AG04449 (cell line): ENCODE data around the gene MPPED2.

Source experiments
- CTCF ChIA-PET: fragments of 350-600 bp; formaldehyde crosslinking; extraction: SDS; loops from one replicate; lab custom pipeline; 2021; ENCODE audit warnings: antibody characterized with exemption; lab: Yijun Ruan, JAX
- POLR2A ChIA-PET: fragments of 400-600, 350-600 bp; formaldehyde crosslinking; extraction: SDS; loops from one replicate; lab custom pipeline; 2020; ENCODE audit warnings: antibody characterized with exemption, inconsistent platforms; lab: Yijun Ruan, JAX
- DNase-seq: peaks from one replicate; pipeline ENCODE4 v3.0.0-alpha.2; 2010; ENCODE audit warnings: low read depth, low spot score
- H3K4me3 ChIP-seq: 2 replicates; pipeline ENCODE4 v1.5.1; 2011; ENCODE audit warnings: low read depth, mild to moderate bottlenecking, control low read depth, low read length
- CTCF ChIP-seq: IDR thresholded peaks from one replicate; pipeline ENCODE4 v1.5.1; 2011; ENCODE audit warnings: mild to moderate bottlenecking, moderate library complexity, low read length, control low read depth, inconsistent platforms; ENCODE audit not compliant: insufficient read depth; ENCODE audit errors: missing control alignments

MPPED2 gene

GRCh38 chr11:30368394-30368793 is 217.8 kb downstream of the MPPED2 start:
- TF ChIP-seq CTCF = no peak
- no peak overlapping the region for H3K4me3 ChIP-seq
- DNase-seq = no peak
- ChIA-PET POLR2A (no interaction called here), CTCF (no interaction called here)

GRCh38 chr11:30365793-30366517 is 220.2 kb downstream of the MPPED2 start:
- DNase-seq = no peak
- CTCF ChIA-PET = no interaction called here
- no peak overlapping the region for H3K4me3 ChIP-seq
- TF ChIP-seq CTCF = no peak
- POLR2A ChIA-PET = no interaction called here

GRCh38 chr11:30364837-30365482 is 221.2 kb downstream of the MPPED2 start:
- no peak for TF ChIP-seq CTCF
- H3K4me3 ChIP-seq = no peak overlapping the region
- no peak for DNase-seq
- ChIA-PET CTCF (no interaction called here), POLR2A (no interaction called here)

- no peak overlapping the region for H3K4me3 ChIP-seq
- POLR2A ChIA-PET = no interaction called here
- no peak for TF ChIP-seq CTCF
- DNase-seq = no peak
- CTCF ChIA-PET = no interaction called here
Observed at GRCh38 chr11:30364139-30364836, 221.9 kb downstream of the MPPED2 start.

- TF ChIP-seq CTCF = no peak
- ChIA-PET CTCF (no interaction called here), POLR2A (no interaction called here)
- no peak overlapping the region for H3K4me3 ChIP-seq
- DNase-seq = no peak
Observed at GRCh38 chr11:30360741-30361140, 225.4 kb downstream of the MPPED2 start.
